Colonic mucosa (tissue), 4 donors: Measurements from ENCODE around the gene ICA1. TPM values are rescaled to one million over a fixed set of nuclear protein-coding genes. Genes with fewer than 3 reads are reported as not detected.

Experiments
- DNase-seq: peaks from one replicate; pipeline ENCODE4 v3.0.0-alpha.2; 2020
- H3K27ac ChIP-seq: fragments of 200-600 bp; one replicate; pipeline ENCODE4 v1.8.0; 2021
- H3K27me3 ChIP-seq: fragments of 200-600 bp; one replicate; pipeline ENCODE4 v1.8.0; 2021
- H3K36me3 ChIP-seq: fragments of 200-600 bp; one replicate; pipeline ENCODE4 v1.8.0; 2021
- H3K4me1 ChIP-seq: fragments of 200-600 bp; one replicate; pipeline ENCODE4 v1.8.0; 2021; ENCODE audit warnings: mild to moderate bottlenecking
- H3K4me3 ChIP-seq: fragments of 200-600 bp; one replicate; pipeline ENCODE4 v1.8.0; 2021
- H3K9ac ChIP-seq, 2 donors: one replicate each; pipeline ENCODE4 v1.7.0; 2013; ENCODE audit warnings: control low read depth in 2 of 2, low read depth in 2 of 2, low read length in 2 of 2
- H3K9me3 ChIP-seq: fragments of 200-600 bp; one replicate; pipeline ENCODE4 v1.8.0; 2021
- CTCF ChIP-seq: fragments of 200-600 bp; IDR thresholded peaks from one replicate; pipeline ENCODE4 v1.8.0; 2022; ENCODE audit warnings: antibody characterized with exemption, mild to moderate bottlenecking
- intact Hi-C: fragments of 100-400 bp; cut with DNase I; formaldehyde crosslinking; loops from one replicate; pipeline ENCODE4 v1.14.1; 2022
- total RNA-seq, 2 donors: library from RNA; stranded (reverse); fragmentation: NEBNext Ultra II Directional in 1 of 2; extraction: Animal tissue kit (Norgen Biotek cat#: 25700) in 1 of 2; gene quantifications; one replicate each; pipeline ENCODE4 v1.2.1, GENCODE V29; 2021
- donor health status: healthy.
- donor health status: DM: no; HTN: no; CAD: no.
- donor health status: DM: no; HTN: no; CAD: no.

Gene ICA1
- total RNA-seq, 2 donors from 2014 or later: 46.1 to 47.5 TPM

- Histone ChIP-seq H3K27ac (no peak overlapping the region), H3K4me1 (no peaks in the 10 kb centered on the region), H3K36me3 (no peaks in the 10 kb centered on the region), H3K4me3 (no peak overlapping the region), H3K9ac (no peak overlapping the region), H3K27me3 (no peaks in the 10 kb centered on the region), H3K9me3 (no peaks in the 10 kb centered on the region)
- TF ChIP-seq CTCF: no peak
- DNase-seq: no peak
- intact Hi-C loops: loop anchor here (10.0 kb wide), 2 partner anchors 618 to 788 kb away; no protein-coding TSS in a partner anchor
Observed at GRCh38 chr7:8212638-8213037, 49.3 kb downstream of the ICA1 start.

- intact Hi-C loops: loop anchor here (10.0 kb wide), 2 partner anchors 617 to 787 kb away; no protein-coding TSS in a partner anchor
- H3K36me3 ChIP-seq: no peaks in the 10 kb centered on the region
- no peaks in the 10 kb centered on the region for H3K4me1 ChIP-seq
- H3K27ac ChIP-seq: no peak overlapping the region
- no peaks in the 10 kb centered on the region for H3K9me3 ChIP-seq
- H3K4me3 ChIP-seq: no peak overlapping the region
- H3K9ac ChIP-seq: no peak overlapping the region
- TF ChIP-seq CTCF: no peak
- H3K27me3 ChIP-seq: no peaks in the 10 kb centered on the region
- DNase-seq: no peak
Observed at GRCh38 chr7:8211725-8212096, 50.3 kb downstream of the ICA1 start.

DNA sequence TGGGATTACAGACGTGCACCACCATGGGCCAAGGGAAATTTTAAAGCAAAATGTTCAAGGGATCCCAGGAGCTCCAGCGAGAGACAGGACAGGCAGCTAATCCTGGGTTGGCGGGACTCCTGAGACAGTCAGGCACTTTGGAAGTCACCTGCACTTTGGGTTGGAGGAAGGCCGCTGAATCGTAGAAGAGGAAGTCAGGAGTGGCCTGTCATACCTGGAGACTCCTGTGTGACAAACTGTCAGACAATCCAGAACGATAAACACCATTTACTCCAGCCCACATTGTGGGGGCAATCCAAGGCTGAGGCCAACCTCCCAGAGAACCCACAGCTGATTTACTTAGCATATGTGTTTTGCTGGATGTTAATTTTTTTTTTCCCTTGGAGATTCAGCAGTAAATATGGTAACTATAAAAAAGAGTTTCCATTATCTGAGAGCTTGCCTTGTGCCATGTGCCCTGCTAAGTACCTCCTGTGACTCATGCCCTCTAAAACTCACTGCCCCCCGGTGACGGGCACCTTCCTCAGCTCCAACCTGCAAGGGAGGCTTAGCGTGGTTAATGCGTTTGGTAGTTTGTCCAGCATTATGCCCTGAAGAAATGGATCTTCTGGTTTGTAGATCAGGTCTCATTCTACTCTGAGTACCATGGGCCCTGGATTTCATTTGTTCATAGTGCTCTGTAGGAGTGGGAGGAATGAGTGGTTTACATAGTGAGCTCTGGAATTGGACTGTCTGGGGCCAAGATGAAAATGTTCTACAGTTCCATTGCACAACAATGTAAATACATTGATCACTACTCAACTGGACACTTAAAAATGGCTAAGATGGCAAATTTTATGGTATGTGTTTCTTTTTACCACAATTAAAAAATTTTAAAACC lies 50.9 kb downstream of the ICA1 start:
- no peaks in the 10 kb centered on the region for H3K36me3 ChIP-seq
- TF ChIP-seq CTCF: no peak
- H3K4me1 ChIP-seq: no peaks in the 10 kb centered on the region
- H3K4me3 ChIP-seq: no peak overlapping the region
- H3K9ac ChIP-seq: no peak overlapping the region
- DNase-seq: no peak
- intact Hi-C loops: loop anchor here (10.0 kb wide), 2 partner anchors 616 to 786 kb away; no protein-coding TSS in a partner anchor
- no peaks in the 10 kb centered on the region for H3K27me3 ChIP-seq
- H3K27ac ChIP-seq: no peak overlapping the region
- H3K9me3 ChIP-seq: no peaks in the 10 kb centered on the region

GRCh38 chr7:8209353-8209752 lies 52.6 kb downstream of the ICA1 start:
- intact Hi-C loops: no loop called here

GRCh38 chr7:8208816-8209215 lies 53.2 kb downstream of the ICA1 start:
- Histone ChIP-seq H3K36me3 (no peaks in the 10 kb centered on the region), H3K27me3 (no peaks in the 10 kb centered on the region), H3K27ac (no peak overlapping the region), H3K4me3 (no peak overlapping the region), H3K4me1 (no peaks in the 10 kb centered on the region), H3K9ac (no peak overlapping the region), H3K9me3 (no peaks in the 10 kb centered on the region)
- TF ChIP-seq CTCF: no peak
- intact Hi-C loops: no loop called here
- no peak for DNase-seq

More at GRCh38 chr7:8209353-8209752, 52.6 kb downstream of the ICA1 start:
- no peak overlapping the region for H3K9ac ChIP-seq
- no peaks in the 10 kb centered on the region for H3K36me3 ChIP-seq
- no peak for DNase-seq
- H3K27me3 ChIP-seq: no peaks in the 10 kb centered on the region
- TF ChIP-seq CTCF: no peak
- H3K4me1 ChIP-seq: no peaks in the 10 kb centered on the region
- no peak overlapping the region for H3K4me3 ChIP-seq
- H3K9me3 ChIP-seq: no peaks in the 10 kb centered on the region
- H3K27ac ChIP-seq: no peak overlapping the region
